ENCODE results near the gene LRMDA.

GRCh38 chr10:75451831-75452230 lies 20.4 kb downstream of the LRMDA start:
- TF ChIP-seq POLR2AphosphoS5 (IDR thresholded peaks at IDR 0.05) (no peak), CTCF (IDR thresholded peaks at IDR 0.05) (no peak)
